ENCODE results near the gene ACVR1B.

The ACVR1B gene

GRCh38 chr12:51972422-51972812 is 20.9 kb downstream of the ACVR1B start:
- Histone ChIP-seq H3K79me2 (ENCODE audit: low read length) (no peaks in the 10 kb centered on the region), H3K27ac (ENCODE audit: low read length) (no peak overlapping the region), H3K4me3 (ENCODE audit: low read length) (no peak overlapping the region), H2AFZ (ENCODE audit: low read depth, low read length) (no peak overlapping the region), H3K27me3 (ENCODE audit: low read depth, low read length) (peaks cover 68% of the 10 kb centered on the region), H3K4me1 (ENCODE audit: low read length) (peaks cover 47% of the 10 kb centered on the region), H4K20me1 (ENCODE audit: insufficient read depth, low read length) (peaks cover 95% of the 10 kb centered on the region), H3K9ac (ENCODE audit: low read length) (no peak overlapping the region), H3K9me3 (ENCODE audit: insufficient read depth, low read length) (no peaks in the 10 kb centered on the region), H3K4me2 (ENCODE audit: low read length) (peak overlapping the region; percentile 82), H3K36me3 (replicated peaks; ENCODE audit: low read depth, low read length) (peaks cover 5% of the 10 kb centered on the region)
- no peak for TF ChIP-seq CTCF (IDR thresholded peaks at IDR 0.05; ENCODE audit: low read depth, low read length)

GRCh38 chr12:51972849-51973273 is 21.4 kb downstream of the ACVR1B start:
- H4K20me1 ChIP-seq (ENCODE audit: insufficient read depth, low read length): peaks cover 92% of the 10 kb centered on the region
- H3K27ac ChIP-seq (ENCODE audit: low read length): no peak overlapping the region
- peaks cover 5% of the 10 kb centered on the region for H3K36me3 ChIP-seq (replicated peaks; ENCODE audit: low read depth, low read length)
- no peak overlapping the region for H3K9ac ChIP-seq (ENCODE audit: low read length)
- peaks cover 70% of the 10 kb centered on the region for H3K27me3 ChIP-seq (ENCODE audit: low read depth, low read length)
- H3K4me2 ChIP-seq (ENCODE audit: low read length): peak overlapping the region; percentile 82; the same call in 1 of the 2 replicates
- no peak overlapping the region for H2AFZ ChIP-seq (ENCODE audit: low read depth, low read length)
- peaks cover 47% of the 10 kb centered on the region for H3K4me1 ChIP-seq (ENCODE audit: low read length)
- no peaks in the 10 kb centered on the region for H3K9me3 ChIP-seq (ENCODE audit: insufficient read depth, low read length)
- H3K4me3 ChIP-seq (ENCODE audit: low read length): no peak overlapping the region
- H3K79me2 ChIP-seq (ENCODE audit: low read length): no peaks in the 10 kb centered on the region
- TF ChIP-seq EZH2phosphoT487 (IDR thresholded peaks at IDR 0.05; ENCODE audit: low read depth): no peak
- TF ChIP-seq CTCF (IDR thresholded peaks at IDR 0.05; ENCODE audit: low read depth, low read length): no peak

- Histone ChIP-seq H4K20me1 (ENCODE audit: insufficient read depth, low read length) (peaks cover 90% of the 10 kb centered on the region), H3K4me1 (ENCODE audit: low read length) (peaks cover 47% of the 10 kb centered on the region), H3K36me3 (replicated peaks; ENCODE audit: low read depth, low read length) (peaks cover 5% of the 10 kb centered on the region), H3K4me2 (ENCODE audit: low read length) (no peak overlapping the region), H3K27ac (ENCODE audit: low read length) (no peak overlapping the region), H3K9ac (ENCODE audit: low read length) (no peak overlapping the region), H3K27me3 (ENCODE audit: low read depth, low read length) (peaks cover 66% of the 10 kb centered on the region), H3K4me3 (ENCODE audit: low read length) (no peak overlapping the region), H3K9me3 (ENCODE audit: insufficient read depth, low read length) (no peaks in the 10 kb centered on the region), H3K79me2 (ENCODE audit: low read length) (no peaks in the 10 kb centered on the region), H2AFZ (ENCODE audit: low read depth, low read length) (no peak overlapping the region)
- TF ChIP-seq CTCF (IDR thresholded peaks at IDR 0.05; ENCODE audit: low read depth, low read length) (no peak), EZH2phosphoT487 (IDR thresholded peaks at IDR 0.05; ENCODE audit: low read depth) (no peak)
These were observed 22.1 kb downstream of the ACVR1B start for GRCh38 chr12:51973560-51973959.

GRCh38 chr12:51974646-51975045 is 23.1 kb downstream of the ACVR1B start:
- Histone ChIP-seq H3K27me3 (ENCODE audit: low read depth, low read length) (peaks cover 57% of the 10 kb centered on the region), H3K4me3 (ENCODE audit: low read length) (no peak overlapping the region), H3K4me1 (ENCODE audit: low read length) (peaks cover 47% of the 10 kb centered on the region), H4K20me1 (ENCODE audit: insufficient read depth, low read length) (peaks cover 82% of the 10 kb centered on the region), H2AFZ (ENCODE audit: low read depth, low read length) (no peak overlapping the region), H3K9me3 (ENCODE audit: insufficient read depth, low read length) (no peaks in the 10 kb centered on the region), H3K27ac (ENCODE audit: low read length) (no peak overlapping the region), H3K9ac (ENCODE audit: low read length) (no peak overlapping the region), H3K79me2 (ENCODE audit: low read length) (no peaks in the 10 kb centered on the region), H3K4me2 (ENCODE audit: low read length) (no peak overlapping the region), H3K36me3 (replicated peaks; ENCODE audit: low read depth, low read length) (peaks cover 5% of the 10 kb centered on the region)
- TF ChIP-seq CTCF (IDR thresholded peaks at IDR 0.05; ENCODE audit: low read depth, low read length) (no peak), EZH2phosphoT487 (IDR thresholded peaks at IDR 0.05; ENCODE audit: low read depth) (no peak)

Data from OCI-LY3 (cell line).